SKM-1 (cell line): ENCODE measurements around the gene OSBP2.

Experiments
- DNase-seq: peaks from one replicate; lab custom pipeline; 2025; ENCODE audit not compliant: unreplicated experiment; lab: John Stamatoyannopoulos, UW

The OSBP2 gene

DNA sequence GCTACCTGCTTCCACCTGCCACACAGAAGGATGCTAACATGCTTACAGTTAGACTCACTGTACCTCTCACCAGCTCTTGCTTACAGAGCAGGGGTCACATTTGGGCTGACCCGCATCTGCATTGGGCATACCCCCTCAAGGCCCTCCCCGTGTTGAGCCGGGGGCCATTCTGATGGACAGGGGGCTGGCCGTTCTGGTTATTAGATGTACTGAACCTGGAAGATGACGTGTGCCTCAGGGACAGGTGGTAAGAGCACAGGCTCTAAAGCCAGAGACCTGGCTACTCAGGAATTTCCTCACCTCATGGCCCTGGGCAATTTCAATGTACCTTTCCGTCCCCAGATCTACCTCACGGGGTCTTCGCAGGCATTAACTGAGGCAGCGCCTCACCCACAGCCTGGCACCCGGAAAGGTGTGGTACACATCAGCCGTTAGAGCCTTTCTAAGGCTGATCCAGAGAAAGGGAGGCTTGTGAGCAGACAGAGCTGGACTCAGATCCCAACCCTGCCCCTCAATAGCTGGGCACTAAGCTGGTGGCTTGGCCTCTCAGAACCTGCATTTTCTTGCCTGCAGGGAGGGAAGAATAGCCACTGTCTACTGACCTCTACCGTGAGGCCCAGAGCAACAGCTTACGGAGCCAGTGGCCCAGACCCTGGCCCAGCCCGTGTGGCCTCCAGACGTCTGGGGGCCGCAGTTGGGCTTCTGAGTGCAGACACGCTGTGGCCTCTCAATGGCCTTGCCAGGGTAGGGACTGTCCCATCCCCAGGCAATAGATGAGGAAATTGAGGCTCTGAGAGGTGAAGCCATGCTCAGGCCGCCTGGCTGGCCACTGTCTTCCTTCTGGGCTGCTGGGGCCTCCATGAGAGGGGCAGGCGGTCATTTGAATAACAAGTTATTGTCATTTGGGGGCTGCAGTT, 173.3 kb downstream of the OSBP2 start:
- no peak for DNase-seq

GRCh38 chr22:30868663-30869385, 174.2 kb downstream of the OSBP2 start:
- DNase-seq = no peak

- no peak for DNase-seq
Observed at GRCh38 chr22:30869667-30870395, 175.2 kb downstream of the OSBP2 start.

DNA sequence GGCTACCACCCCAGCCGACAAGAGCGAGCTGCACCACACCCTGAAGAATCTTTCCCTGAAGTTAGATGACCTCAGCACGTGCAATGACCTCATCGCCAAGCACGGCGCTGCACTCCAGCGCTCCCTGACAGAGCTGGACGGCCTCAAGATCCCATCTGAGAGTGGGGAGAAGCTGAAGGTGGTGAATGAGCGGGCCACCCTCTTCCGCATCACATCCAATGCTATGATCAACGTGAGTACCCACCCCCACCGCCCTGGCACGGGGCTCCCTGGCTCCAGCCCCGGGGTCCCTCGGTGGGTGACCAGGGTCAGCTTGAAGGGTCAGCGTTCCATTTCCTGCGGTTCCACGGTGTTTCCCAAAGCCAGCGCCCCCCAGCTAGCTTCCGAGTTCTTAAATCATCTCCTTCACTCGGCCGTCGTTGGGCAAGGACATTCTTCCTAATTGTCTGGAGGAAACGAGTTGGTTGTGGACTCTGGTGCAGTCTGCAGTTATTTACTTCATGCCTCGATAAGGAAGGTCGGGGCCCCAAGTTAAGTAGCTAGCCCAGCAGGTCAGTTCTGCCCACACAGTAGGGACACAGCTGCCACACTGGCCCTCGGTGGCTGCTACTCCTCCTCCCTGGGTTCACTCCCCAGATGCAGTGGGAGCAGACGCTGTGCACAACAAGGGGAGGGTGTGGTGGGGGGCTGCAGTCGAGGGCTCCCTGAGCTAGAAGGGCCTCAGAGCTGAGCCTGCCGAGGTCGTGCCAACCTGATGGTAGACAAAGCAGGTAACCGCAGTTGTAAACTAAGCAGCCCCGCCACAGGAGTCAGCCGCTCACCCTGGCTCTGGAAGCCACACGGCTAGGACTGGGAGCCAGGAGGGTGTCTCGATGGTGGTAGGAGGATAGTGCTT, 176.0 kb downstream of the OSBP2 start:
- no peak for DNase-seq

- DNase-seq = no peak
Observed at GRCh38 chr22:30871391-30872284, 177.0 kb downstream of the OSBP2 start.

GRCh38 chr22:30872285-30873041, 177.8 kb downstream of the OSBP2 start:
- DNase-seq = no peak

DNA sequence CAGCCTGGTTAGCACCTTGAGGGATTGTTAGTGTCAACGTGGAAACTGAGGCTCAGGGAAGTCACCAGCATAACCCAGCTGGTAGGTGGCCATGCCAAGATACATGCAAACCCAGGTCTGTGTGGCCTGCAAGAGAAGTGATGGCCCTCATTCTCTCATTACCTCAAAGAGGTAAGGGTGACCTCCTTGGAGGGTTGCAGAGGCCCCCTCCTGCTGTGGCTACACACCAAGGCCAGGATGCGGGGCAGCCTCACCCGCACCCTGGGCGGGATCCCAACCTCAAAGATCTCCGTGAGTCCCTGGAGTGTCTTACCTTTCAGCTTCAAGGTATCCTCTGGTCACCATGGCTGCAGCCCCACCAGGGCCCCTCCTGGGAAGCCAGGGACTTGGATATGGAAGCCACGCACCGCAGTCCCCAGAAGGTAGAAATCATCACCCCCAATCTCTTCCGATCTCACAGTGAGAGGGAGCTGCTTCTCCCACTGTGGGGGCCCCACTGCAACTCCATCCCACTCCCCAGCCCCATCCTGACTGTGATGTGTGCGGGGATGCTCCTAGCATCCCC, 178.5 kb downstream of the OSBP2 start:
- no peak for DNase-seq

DNA sequence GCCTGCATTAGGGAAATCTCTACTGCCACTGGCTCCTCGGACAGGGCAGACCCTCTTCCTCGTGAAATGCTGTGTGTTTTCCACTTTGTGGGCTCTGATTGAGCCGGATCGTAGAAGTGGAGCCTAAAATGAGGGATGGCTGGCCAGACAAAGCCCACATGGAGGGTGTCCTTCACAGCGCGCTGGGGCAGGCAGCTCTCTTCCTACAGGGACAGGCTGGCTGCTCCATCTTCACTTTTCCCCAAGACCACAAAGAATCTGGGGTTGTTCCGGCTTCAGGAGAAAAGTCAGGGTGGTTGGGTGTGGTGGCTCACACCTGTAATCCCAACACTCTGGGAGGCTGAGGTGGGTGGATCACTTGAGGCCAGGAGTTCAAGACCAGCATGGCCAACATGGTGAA, 179.0 kb downstream of the OSBP2 start:
- DNase-seq = no peak

DNA sequence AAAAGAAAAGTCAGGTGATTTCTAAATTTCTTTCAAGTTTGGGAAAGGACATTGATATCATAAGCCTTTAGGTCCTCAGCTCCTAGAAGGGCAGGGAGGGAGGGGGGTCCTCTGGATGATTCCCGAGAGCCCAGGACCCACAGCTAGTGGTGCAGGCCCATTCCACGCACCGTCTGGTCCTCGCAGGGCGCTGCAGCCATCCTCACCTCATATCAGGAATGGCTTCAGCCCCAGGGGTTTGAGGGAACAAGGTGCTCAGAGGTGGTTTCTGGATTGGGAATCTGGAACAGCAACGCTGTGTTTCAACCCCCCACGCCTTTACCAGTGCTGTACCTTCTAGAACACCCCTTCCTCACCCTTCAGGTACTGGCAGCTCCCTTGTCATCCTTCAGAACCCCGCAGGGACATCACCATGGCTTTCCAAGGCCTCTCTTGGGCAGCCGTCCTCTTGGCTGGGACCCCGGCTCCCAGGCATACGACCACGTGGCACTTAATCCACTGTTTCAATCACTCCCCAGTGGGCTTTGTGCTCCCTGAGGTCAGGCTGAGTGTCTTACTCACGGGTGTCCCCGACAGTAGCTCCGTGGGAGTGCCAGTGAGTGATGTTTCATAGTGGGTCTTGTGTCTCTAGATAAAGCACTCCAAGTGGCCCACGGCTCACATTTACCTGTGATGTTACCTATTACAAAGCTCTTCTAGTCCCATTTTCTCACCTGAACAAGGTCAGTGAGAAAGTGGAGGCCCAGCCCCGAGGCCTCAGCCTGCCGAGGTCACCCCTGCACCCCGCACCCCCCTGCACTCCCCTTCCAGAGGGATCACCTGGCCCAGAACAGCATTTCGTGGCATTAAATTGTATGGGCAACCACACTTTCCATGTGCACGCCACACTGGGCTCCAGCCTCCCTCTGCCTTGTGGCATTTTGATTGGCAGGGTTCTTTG, 180.0 kb downstream of the OSBP2 start:
- no peak for DNase-seq

- no peak for DNase-seq
Observed at GRCh38 chr22:30875481-30876215, 181.0 kb downstream of the OSBP2 start.

DNA sequence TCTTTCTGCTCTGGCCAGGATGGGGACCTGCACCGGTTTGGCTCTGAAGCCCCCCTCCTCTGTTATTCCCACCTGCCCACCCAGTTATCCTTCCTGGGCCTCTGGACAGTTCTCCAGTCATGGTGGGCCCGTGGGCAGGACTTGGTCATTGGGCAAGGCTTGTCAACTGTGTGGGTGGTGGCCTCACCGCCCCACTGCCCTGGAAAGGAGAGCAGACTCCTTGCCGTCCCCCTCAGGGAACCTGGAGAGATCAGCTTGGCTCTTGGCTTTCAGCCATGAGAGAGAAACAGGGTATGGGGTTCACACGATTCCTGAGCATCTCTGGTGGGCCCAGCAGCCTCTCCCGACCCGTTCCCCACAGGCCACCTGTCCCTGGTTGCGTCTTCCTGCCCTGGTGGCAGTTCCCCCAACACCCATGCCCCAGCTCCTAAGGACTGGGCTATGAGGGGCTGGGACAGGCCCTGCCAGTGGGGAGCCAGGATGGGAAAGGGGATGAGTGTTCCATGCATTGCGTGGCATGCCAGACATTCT, 181.6 kb downstream of the OSBP2 start:
- no peak for DNase-seq

GRCh38 chr22:30876915-30877553, 182.4 kb downstream of the OSBP2 start:
- no peak for DNase-seq

- DNase-seq = no peak
Observed at GRCh38 chr22:30877662-30878515, 183.2 kb downstream of the OSBP2 start.

GRCh38 chr22:30878516-30879414, 184.1 kb downstream of the OSBP2 start:
- DNase-seq = no peak
